KMS-11 (cell line): ENCODE results near the gene DMKN.

Experiments used
- H2AFZ ChIP-seq: fragments of 200-600 bp; sonication (generic); 2 replicates; pipeline ENCODE4 v1.6.1; 2016; ENCODE audit warnings: antibody characterized with exemption, mixed run types, low read depth
- H3K27ac ChIP-seq: fragments of 200-600 bp; sonication (generic); 2 replicates; pipeline ENCODE4 v1.6.1; 2016; ENCODE audit warnings: mild to moderate bottlenecking, mixed run types
- H3K27me3 ChIP-seq: fragments of 200-600 bp; sonication (generic); 2 replicates; pipeline ENCODE4 v1.6.1; 2017; ENCODE audit warnings: mild to moderate bottlenecking, low read depth, mixed run types, moderate library complexity; ENCODE audit not compliant: insufficient read depth
- H3K36me3 ChIP-seq: fragments of 200-600 bp; sonication (generic); 2 replicates; pipeline ENCODE4 v1.6.1; 2017; ENCODE audit warnings: mild to moderate bottlenecking, mixed run types; ENCODE audit not compliant: insufficient read depth
- H3K4me1 ChIP-seq: fragments of 200-600 bp; sonication (generic); 2 replicates; pipeline ENCODE4 v1.6.1; 2016; ENCODE audit warnings: mild to moderate bottlenecking, low read depth, mixed run types; ENCODE audit not compliant: poor library complexity, severe bottlenecking
- H3K4me2 ChIP-seq: fragments of 200-600 bp; sonication (generic); 2 replicates; pipeline ENCODE4 v1.7.0; 2016; ENCODE audit warnings: mild to moderate bottlenecking, mixed run types
- H3K4me3 ChIP-seq: fragments of 200-600 bp; sonication (generic); IDR thresholded peaks from 2 replicates; pipeline ENCODE4 v1.6.1; 2017; ENCODE audit warnings: low read depth, low read length, mixed read lengths; ENCODE audit not compliant: insufficient read depth
- H3K79me2 ChIP-seq: fragments of 200-600 bp; sonication (generic); 2 replicates; pipeline ENCODE4 v1.6.1; 2016; ENCODE audit warnings: low read depth, mixed run types; ENCODE audit not compliant: insufficient read depth
- H3K9ac ChIP-seq: fragments of 200-600 bp; sonication (generic); 2 replicates; pipeline ENCODE4 v1.6.1; 2016; ENCODE audit warnings: mild to moderate bottlenecking, mixed run types
- H4K20me1 ChIP-seq: fragments of 200-600 bp; sonication (generic); 2 replicates; pipeline ENCODE4 v1.6.1; 2016; ENCODE audit warnings: mild to moderate bottlenecking, mixed run types; ENCODE audit not compliant: insufficient read depth
- TF ChIP-seq, protein P1 (sequence below): fragments of 200-600 bp; sonication (generic); conservative IDR thresholded peaks from 2 replicates; pipeline ENCODE4 v1.6.1; 2017; ENCODE audit warnings: low read depth, mild to moderate bottlenecking, antibody characterized with exemption, low read length, moderate library complexity, mixed read lengths

The DMKN gene

GRCh38 chr19:35501684-35502083, 11.8 kb downstream of the DMKN start:
- H3K27me3 ChIP-seq = peaks cover 78% of the 10 kb centered on the region
- H3K4me2 ChIP-seq = no peak overlapping the region
- no peaks in the 10 kb centered on the region for H4K20me1 ChIP-seq
- H3K27ac ChIP-seq = no peak overlapping the region
- no peak overlapping the region for H2AFZ ChIP-seq
- TF ChIP-seq, protein P1, sequence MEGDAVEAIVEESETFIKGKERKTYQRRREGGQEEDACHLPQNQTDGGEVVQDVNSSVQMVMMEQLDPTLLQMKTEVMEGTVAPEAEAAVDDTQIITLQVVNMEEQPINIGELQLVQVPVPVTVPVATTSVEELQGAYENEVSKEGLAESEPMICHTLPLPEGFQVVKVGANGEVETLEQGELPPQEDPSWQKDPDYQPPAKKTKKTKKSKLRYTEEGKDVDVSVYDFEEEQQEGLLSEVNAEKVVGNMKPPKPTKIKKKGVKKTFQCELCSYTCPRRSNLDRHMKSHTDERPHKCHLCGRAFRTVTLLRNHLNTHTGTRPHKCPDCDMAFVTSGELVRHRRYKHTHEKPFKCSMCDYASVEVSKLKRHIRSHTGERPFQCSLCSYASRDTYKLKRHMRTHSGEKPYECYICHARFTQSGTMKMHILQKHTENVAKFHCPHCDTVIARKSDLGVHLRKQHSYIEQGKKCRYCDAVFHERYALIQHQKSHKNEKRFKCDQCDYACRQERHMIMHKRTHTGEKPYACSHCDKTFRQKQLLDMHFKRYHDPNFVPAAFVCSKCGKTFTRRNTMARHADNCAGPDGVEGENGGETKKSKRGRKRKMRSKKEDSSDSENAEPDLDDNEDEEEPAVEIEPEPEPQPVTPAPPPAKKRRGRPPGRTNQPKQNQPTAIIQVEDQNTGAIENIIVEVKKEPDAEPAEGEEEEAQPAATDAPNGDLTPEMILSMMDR = no peak
- H3K4me1 ChIP-seq = no peaks in the 10 kb centered on the region
- no peaks in the 10 kb centered on the region for H3K36me3 ChIP-seq
- no peak overlapping the region for H3K4me3 ChIP-seq
- H3K79me2 ChIP-seq = no peaks in the 10 kb centered on the region
- H3K9ac ChIP-seq = no peak overlapping the region

DNA sequence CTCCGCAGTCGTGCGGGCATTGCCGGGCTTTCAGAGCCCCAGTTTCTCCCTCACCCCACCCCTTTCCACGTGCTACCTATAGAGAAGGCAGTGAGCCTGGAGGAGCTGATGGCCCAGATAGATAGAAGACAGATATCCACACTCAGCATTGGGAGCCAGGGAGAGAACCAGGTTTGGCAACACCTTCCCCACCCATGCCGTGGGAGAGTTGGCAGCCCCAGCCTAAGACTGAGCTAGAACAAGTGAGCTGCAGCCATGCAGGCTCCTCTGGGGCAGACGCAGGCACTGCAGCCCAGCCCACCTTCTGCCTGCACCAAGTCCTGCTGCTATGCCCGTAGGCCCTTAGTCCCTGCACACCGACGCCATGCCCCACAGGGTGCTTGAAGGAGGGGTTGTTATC, 12.8 kb downstream of the DMKN start:
- no peaks in the 10 kb centered on the region for H3K79me2 ChIP-seq
- H3K9ac ChIP-seq = no peak overlapping the region
- no peak overlapping the region for H3K27ac ChIP-seq
- H3K4me3 ChIP-seq = no peak overlapping the region
- TF ChIP-seq, protein P1 = no peak
- H3K4me1 ChIP-seq = no peaks in the 10 kb centered on the region
- H2AFZ ChIP-seq = no peak overlapping the region
- no peak overlapping the region for H3K4me2 ChIP-seq
- H3K36me3 ChIP-seq = no peaks in the 10 kb centered on the region
- H3K27me3 ChIP-seq = peaks cover 69% of the 10 kb centered on the region; the same call in 1 of the 2 replicates
- no peaks in the 10 kb centered on the region for H4K20me1 ChIP-seq

DNA sequence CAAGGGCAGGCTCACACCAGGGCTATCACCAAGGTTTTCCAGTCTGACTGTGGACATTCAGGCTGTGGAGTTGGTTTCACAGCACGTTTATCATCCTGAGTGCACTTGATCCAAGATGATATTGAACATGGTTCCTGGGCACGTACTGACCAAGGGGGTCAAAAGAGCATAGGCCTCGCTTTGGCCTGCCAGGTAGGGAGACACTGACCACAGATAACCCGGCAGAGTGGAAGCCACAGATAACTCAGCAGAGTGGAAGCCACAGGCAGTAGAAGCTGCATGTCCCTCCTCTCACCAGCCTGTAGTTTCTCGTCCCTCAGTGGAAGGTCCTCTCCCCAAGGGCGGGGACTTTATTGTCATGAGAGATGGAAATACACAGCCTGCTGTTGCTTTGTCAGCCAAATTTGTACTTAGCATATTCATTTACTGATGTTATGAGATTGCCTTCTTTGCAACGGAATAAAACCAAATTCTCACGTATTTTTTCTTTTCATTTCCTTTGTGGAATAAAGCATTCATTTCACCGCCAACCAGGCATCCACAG, 14.4 kb downstream of the DMKN start:
- Histone ChIP-seq H3K27me3 (peaks cover 65% of the 10 kb centered on the region), H3K79me2 (no peaks in the 10 kb centered on the region), H3K4me1 (no peaks in the 10 kb centered on the region), H4K20me1 (no peaks in the 10 kb centered on the region), H3K4me2 (no peak overlapping the region), H3K4me3 (no peak overlapping the region), H3K36me3 (no peaks in the 10 kb centered on the region), H2AFZ (no peak overlapping the region), H3K27ac (no peak overlapping the region), H3K9ac (no peak overlapping the region)
- TF ChIP-seq, protein P1 = no peak

- no peak overlapping the region for H3K4me3 ChIP-seq
- H3K36me3 ChIP-seq = no peaks in the 10 kb centered on the region
- no peak overlapping the region for H3K4me2 ChIP-seq
- no peak overlapping the region for H3K9ac ChIP-seq
- H3K27me3 ChIP-seq = peaks cover 68% of the 10 kb centered on the region
- H3K27ac ChIP-seq = no peak overlapping the region
- H3K79me2 ChIP-seq = no peaks in the 10 kb centered on the region
- H3K4me1 ChIP-seq = no peaks in the 10 kb centered on the region
- TF ChIP-seq, protein P1 = no peak
- no peaks in the 10 kb centered on the region for H4K20me1 ChIP-seq
- no peak overlapping the region for H2AFZ ChIP-seq
Measured at GRCh38 chr19:35498220-35498619, 15.2 kb downstream of the DMKN start.

GRCh38 chr19:35497406-35497805, 16.0 kb downstream of the DMKN start:
- Histone ChIP-seq H3K4me1 (no peaks in the 10 kb centered on the region), H3K79me2 (no peaks in the 10 kb centered on the region), H4K20me1 (no peaks in the 10 kb centered on the region), H3K27ac (no peak overlapping the region), H3K27me3 (peaks cover 67% of the 10 kb centered on the region), H3K4me2 (no peak overlapping the region), H3K4me3 (no peak overlapping the region), H3K9ac (no peak overlapping the region), H2AFZ (no peak overlapping the region), H3K36me3 (no peaks in the 10 kb centered on the region)
- TF ChIP-seq, protein P1 = no peak
